ENCODE data around the gene KIF2A.

DNA sequence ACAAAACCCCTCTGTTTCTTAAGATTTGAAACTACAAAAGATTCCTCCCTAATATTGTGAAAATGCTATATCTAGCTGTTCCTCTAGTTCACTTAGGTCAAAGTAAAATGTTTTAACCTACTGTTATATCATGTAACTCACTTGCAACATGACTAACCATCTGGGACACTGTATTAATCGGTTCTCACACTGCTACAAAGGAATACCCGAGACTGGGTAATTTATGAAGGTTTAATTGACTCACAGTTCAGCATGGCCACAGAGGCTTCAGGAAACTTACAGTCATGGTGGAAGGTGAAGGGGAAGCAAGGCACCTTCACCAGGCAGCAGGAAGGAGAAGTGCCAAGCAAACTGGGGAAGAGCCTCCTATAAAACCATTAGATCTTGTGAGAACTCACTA is 63.0 kb downstream of the KIF2A start:
- TF ChIP-seq CEBPB (IDR thresholded peaks at IDR 0.05; ENCODE audit: low read depth) (no peak), ZBTB33 (IDR thresholded peaks at IDR 0.05; ENCODE audit: extremely low read depth, insufficient replicate concordance, low read length) (no peak), CTCF (IDR thresholded peaks at IDR 0.05 in 2 of 3, conservative IDR thresholded peaks at IDR 0.05 in 1 of 3; ENCODE audit: borderline replicate concordance in 1 of 3, insufficient read depth in 1 of 3, low read depth in 2 of 3, low read length in 2 of 3) (no peak), EGR1 (IDR thresholded peaks at IDR 0.05; ENCODE audit: low read depth) (no peak), ATF3 (IDR thresholded peaks at IDR 0.05) (no peak), ZFX (IDR thresholded peaks at IDR 0.05) (no peak), SRF (IDR thresholded peaks at IDR 0.05; ENCODE audit: low read depth) (no peak)
- TF ChIP-seq, protein P1, sequence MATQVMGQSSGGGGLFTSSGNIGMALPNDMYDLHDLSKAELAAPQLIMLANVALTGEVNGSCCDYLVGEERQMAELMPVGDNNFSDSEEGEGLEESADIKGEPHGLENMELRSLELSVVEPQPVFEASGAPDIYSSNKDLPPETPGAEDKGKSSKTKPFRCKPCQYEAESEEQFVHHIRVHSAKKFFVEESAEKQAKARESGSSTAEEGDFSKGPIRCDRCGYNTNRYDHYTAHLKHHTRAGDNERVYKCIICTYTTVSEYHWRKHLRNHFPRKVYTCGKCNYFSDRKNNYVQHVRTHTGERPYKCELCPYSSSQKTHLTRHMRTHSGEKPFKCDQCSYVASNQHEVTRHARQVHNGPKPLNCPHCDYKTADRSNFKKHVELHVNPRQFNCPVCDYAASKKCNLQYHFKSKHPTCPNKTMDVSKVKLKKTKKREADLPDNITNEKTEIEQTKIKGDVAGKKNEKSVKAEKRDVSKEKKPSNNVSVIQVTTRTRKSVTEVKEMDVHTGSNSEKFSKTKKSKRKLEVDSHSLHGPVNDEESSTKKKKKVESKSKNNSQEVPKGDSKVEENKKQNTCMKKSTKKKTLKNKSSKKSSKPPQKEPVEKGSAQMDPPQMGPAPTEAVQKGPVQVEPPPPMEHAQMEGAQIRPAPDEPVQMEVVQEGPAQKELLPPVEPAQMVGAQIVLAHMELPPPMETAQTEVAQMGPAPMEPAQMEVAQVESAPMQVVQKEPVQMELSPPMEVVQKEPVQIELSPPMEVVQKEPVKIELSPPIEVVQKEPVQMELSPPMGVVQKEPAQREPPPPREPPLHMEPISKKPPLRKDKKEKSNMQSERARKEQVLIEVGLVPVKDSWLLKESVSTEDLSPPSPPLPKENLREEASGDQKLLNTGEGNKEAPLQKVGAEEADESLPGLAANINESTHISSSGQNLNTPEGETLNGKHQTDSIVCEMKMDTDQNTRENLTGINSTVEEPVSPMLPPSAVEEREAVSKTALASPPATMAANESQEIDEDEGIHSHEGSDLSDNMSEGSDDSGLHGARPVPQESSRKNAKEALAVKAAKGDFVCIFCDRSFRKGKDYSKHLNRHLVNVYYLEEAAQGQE (IDR thresholded peaks at IDR 0.05; ENCODE audit: low read depth): no peak
- TF ChIP-seq, protein P2, sequence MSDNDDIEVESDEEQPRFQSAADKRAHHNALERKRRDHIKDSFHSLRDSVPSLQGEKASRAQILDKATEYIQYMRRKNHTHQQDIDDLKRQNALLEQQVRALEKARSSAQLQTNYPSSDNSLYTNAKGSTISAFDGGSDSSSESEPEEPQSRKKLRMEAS (IDR thresholded peaks at IDR 0.05): no peak

All from HCT116 (cell line).